Gastroesophageal sphincter (tissue), 4 donors: ENCODE measurements around the gene CD8B2. TPM values are rescaled to one million over a fixed set of nuclear protein-coding genes. Genes with fewer than 3 reads are reported as not detected.

Experiments used
- ATAC-seq: fragments of 150-250 bp; one replicate; pipeline ENCODE4 v1.9.1; 2016; ENCODE audit warnings: mild to moderate bottlenecking, moderate library complexity
- H3K27ac ChIP-seq, 4 donors: fragments of 200-600 bp; sonication (generic) in 3 of 4; 1 replicate in 3 of 4; 2 replicates in 1 of 4; pipeline ENCODE4 v1.5.1; 2016 to 2019
- H3K27me3 ChIP-seq: fragments of 200-600 bp; sonication (generic); one replicate; pipeline ENCODE4 v1.5.1; 2019
- H3K36me3 ChIP-seq, 2 donors: fragments of 200-600 bp; sonication (generic); one replicate each; pipeline ENCODE4 v1.5.1; 2019; ENCODE audit warnings: control low read depth in 1 of 2
- H3K4me1 ChIP-seq, 3 donors: fragments of 200-600 bp; sonication (generic); 1 replicate in 2 of 3; 2 replicates in 1 of 3; pipeline ENCODE4 v1.5.1; 2016 to 2019; ENCODE audit warnings: control low read depth in 2 of 3
- H3K4me3 ChIP-seq, 2 donors: fragments of 200-600 bp; sonication (generic); one replicate each; pipeline ENCODE4 v1.5.1; 2019; ENCODE audit warnings: mild to moderate bottlenecking in 1 of 2, moderate library complexity in 1 of 2
- H3K9me3 ChIP-seq, 3 donors: fragments of 200-600 bp; sonication (generic); one replicate each; pipeline ENCODE4 v1.5.1; 2017 to 2019; ENCODE audit warnings: control low read depth in 2 of 3
- CTCF ChIP-seq, 4 experiments: fragments of 200-600 bp in 2 of 4; fragments of 450-650 bp in 2 of 4; sonication (generic) in 1 of 4; IDR thresholded peaks; one replicate each; pipeline ENCODE4 v1.5.1; 2017 to 2019; ENCODE audit warnings: antibody characterized with exemption in 4 of 4, mild to moderate bottlenecking in 2 of 4, moderate library complexity in 2 of 4
- EP300 ChIP-seq: sonication (generic); formaldehyde crosslinking; IDR thresholded peaks from one replicate; pipeline ENCODE4 v1.6.1; 2017; ENCODE audit warnings: antibody characterized with exemption, mild to moderate bottlenecking
- POLR2A ChIP-seq, 2 donors: fragments of 450-650 bp; IDR thresholded peaks; one replicate each; pipeline ENCODE4 v1.6.1; 2017; ENCODE audit warnings: antibody characterized with exemption in 2 of 2, mild to moderate bottlenecking in 2 of 2, moderate library complexity in 1 of 2
- POLR2AphosphoS5 ChIP-seq: sonication (generic); formaldehyde crosslinking; IDR thresholded peaks from one replicate; pipeline ENCODE4 v1.6.1; 2017; ENCODE audit warnings: antibody characterized with exemption
- WGBS, 2 donors: methylation state at CpG; one replicate each; pipeline ENCODE4 v1.1.5; 2018; ENCODE audit warnings: low coverage in 1 of 2; 5-methylcytosine and 5-hydroxymethylcytosine counted together
- total RNA-seq, 4 donors: library from RNA; depleted of rRNA; stranded (reverse); fragments of >200 nt; gene quantifications; one replicate each; pipeline ENCODE4 v1.1.0, GENCODE V29; 2016

Gene CD8B2
- total RNA-seq, 4 donors from 2014 or later: 0.08 to 0.13 TPM; not detected in 2

GRCh38 chr2:106516436-106516835 is 29.3 kb downstream of the CD8B2 start:
- no peak for ATAC-seq
- H3K36me3 ChIP-seq: no peaks in the 10 kb centered on the region
- 96 to 100% methylated on average over 2 to 4 of the region's 4 CpGs for WGBS, 2 donors

GRCh38 chr2:106516864-106517263 is 29.7 kb downstream of the CD8B2 start:
- Histone ChIP-seq H3K4me1 (no peaks in the 10 kb centered on the region), H3K4me3 (no peak overlapping the region), H3K27ac (no peak overlapping the region), H3K36me3 (no peaks in the 10 kb centered on the region), H3K27me3 (no peaks in the 10 kb centered on the region), H3K9me3 (no peaks in the 10 kb centered on the region)
- no peak for TF ChIP-seq POLR2A (IDR thresholded peaks at IDR 0.05)
- TF ChIP-seq CTCF (IDR thresholded peaks at IDR 0.05): no peak
- TF ChIP-seq EP300: no peak
- TF ChIP-seq POLR2AphosphoS5: no peak
- ATAC-seq: no peak
- 88 to 92% methylated on average over 1 of the region's 1 CpG for WGBS, 2 donors

More at GRCh38 chr2:106516436-106516835, 29.3 kb downstream of the CD8B2 start:
- Histone ChIP-seq H3K4me1 (no peaks in the 10 kb centered on the region), H3K27me3 (no peaks in the 10 kb centered on the region), H3K9me3 (no peaks in the 10 kb centered on the region), H3K27ac (no peak overlapping the region), H3K4me3 (no peak overlapping the region)
- TF ChIP-seq EP300 (no peak), POLR2A (IDR thresholded peaks at IDR 0.05) (no peak), CTCF (IDR thresholded peaks at IDR 0.05) (no peak), POLR2AphosphoS5 (no peak)

- WGBS, 2 donors: 93 to 100% methylated on average over 2 to 11 of the region's 11 CpGs
- ATAC-seq: no peak
- Histone ChIP-seq H3K4me1 (no peaks in the 10 kb centered on the region), H3K27me3 (no peaks in the 10 kb centered on the region), H3K4me3 (no peak overlapping the region), H3K9me3 (no peaks in the 10 kb centered on the region), H3K27ac (no peak overlapping the region), H3K36me3 (no peaks in the 10 kb centered on the region)
- TF ChIP-seq POLR2AphosphoS5: no peak
- TF ChIP-seq CTCF (IDR thresholded peaks at IDR 0.05): no peak
- TF ChIP-seq EP300: no peak
- TF ChIP-seq POLR2A (IDR thresholded peaks at IDR 0.05): no peak
Observed at GRCh38 chr2:106517329-106517728, 30.2 kb downstream of the CD8B2 start.

- Histone ChIP-seq H3K27me3 (no peaks in the 10 kb centered on the region), H3K4me3 (no peak overlapping the region), H3K27ac (no peak overlapping the region), H3K4me1 (no peaks in the 10 kb centered on the region), H3K9me3 (peaks cover 0 to 8% (median 0%) of the 10 kb centered on the region in 3 donors), H3K36me3 (no peaks in the 10 kb centered on the region)
- ATAC-seq: no peak
- TF ChIP-seq POLR2A (IDR thresholded peaks at IDR 0.05) (no peak), EP300 (no peak), CTCF (IDR thresholded peaks at IDR 0.05) (no peak), POLR2AphosphoS5 (no peak)
- 76 to 77% methylated on average over 5 of the region's 5 CpGs for WGBS, 2 donors
Observed at GRCh38 chr2:106519767-106520166, 32.6 kb downstream of the CD8B2 start.

GRCh38 chr2:106521016-106521415 is 33.9 kb downstream of the CD8B2 start:
- no peak for TF ChIP-seq POLR2AphosphoS5
- no peak for ATAC-seq
- H3K36me3 ChIP-seq: no peaks in the 10 kb centered on the region
- no peak overlapping the region for H3K27ac ChIP-seq
- 80 to 81% methylated on average over 7 of the region's 9 CpGs for WGBS, 2 donors
- no peaks in the 10 kb centered on the region for H3K27me3 ChIP-seq
- no peaks in the 10 kb centered on the region for H3K4me1 ChIP-seq
- H3K9me3 ChIP-seq: peaks cover 0 to 8% (median 0%) of the 10 kb centered on the region in 3 donors
- no peak overlapping the region for H3K4me3 ChIP-seq
